Fibroblast of mammary gland (primary cell): ENCODE measurements around the gene GPC6.

Source experiments
- DNase-seq: peaks from one replicate; pipeline ENCODE4 v3.0.0-alpha.2; 2010; ENCODE audit warnings: low read depth
- H3K4me3 ChIP-seq: 2 replicates; pipeline ENCODE4 v1.5.1; 2011; ENCODE audit warnings: low read depth, mild to moderate bottlenecking, low read length, moderate library complexity; ENCODE audit not compliant: control insufficient read depth
- TF ChIP-seq, protein P1 (sequence below): conservative IDR thresholded peaks from 2 replicates; pipeline ENCODE4 v1.5.1; 2011; ENCODE audit warnings: low read depth, low read length, inconsistent platforms; ENCODE audit not compliant: control insufficient read depth, insufficient read depth

GPC6 gene

DNA sequence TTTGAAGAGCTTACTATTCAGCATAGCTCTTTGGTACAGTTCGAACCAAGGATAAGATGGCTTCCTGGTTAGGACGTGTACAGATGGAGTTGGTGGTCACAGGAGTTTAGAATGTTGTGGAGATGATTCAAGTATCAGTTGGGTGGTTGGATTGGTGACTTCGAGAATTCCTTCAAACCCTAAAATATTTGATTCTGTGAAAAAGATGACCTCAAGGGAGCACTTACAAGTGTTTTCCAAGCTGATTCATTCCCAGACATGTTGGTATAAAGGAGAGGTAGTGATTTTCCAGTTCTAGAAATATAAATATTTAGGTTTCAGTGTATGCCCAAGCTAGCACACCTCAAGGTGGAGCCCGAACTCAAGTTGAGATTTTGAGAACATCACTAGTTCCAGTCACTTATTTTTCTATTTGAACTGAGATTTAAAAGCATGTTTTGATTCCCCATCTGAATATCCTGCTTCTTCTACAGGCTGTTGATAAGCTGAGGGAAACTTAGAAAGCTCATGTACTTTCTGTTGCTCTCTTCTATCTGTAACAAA is 946.8 kb downstream of the GPC6 start:
- no peak overlapping the region for H3K4me3 ChIP-seq
- TF ChIP-seq, protein P1, sequence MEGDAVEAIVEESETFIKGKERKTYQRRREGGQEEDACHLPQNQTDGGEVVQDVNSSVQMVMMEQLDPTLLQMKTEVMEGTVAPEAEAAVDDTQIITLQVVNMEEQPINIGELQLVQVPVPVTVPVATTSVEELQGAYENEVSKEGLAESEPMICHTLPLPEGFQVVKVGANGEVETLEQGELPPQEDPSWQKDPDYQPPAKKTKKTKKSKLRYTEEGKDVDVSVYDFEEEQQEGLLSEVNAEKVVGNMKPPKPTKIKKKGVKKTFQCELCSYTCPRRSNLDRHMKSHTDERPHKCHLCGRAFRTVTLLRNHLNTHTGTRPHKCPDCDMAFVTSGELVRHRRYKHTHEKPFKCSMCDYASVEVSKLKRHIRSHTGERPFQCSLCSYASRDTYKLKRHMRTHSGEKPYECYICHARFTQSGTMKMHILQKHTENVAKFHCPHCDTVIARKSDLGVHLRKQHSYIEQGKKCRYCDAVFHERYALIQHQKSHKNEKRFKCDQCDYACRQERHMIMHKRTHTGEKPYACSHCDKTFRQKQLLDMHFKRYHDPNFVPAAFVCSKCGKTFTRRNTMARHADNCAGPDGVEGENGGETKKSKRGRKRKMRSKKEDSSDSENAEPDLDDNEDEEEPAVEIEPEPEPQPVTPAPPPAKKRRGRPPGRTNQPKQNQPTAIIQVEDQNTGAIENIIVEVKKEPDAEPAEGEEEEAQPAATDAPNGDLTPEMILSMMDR, result peak; percentile 30
- peak; percentile 90 for DNase-seq

DNA sequence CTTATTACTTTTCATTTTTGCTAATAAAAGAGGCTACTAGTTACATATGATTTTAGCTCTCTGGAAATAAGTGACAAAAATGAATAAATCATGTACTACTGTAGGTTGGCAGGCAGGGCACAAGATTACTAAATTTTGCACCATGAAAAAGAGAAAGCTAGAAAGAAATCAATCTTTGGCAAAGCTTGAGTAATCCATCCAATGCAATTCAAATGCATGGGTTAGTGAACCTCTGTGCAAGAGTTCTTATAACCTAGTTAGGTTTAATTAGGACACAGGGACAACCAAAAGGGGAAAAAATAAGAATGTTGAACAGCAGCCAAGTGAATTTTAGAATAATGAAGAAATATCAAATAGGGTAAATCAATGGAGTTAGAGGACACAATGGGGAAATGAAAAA is 947.4 kb downstream of the GPC6 start:
- no peak for DNase-seq
- TF ChIP-seq, protein P1, result no peak

DNA sequence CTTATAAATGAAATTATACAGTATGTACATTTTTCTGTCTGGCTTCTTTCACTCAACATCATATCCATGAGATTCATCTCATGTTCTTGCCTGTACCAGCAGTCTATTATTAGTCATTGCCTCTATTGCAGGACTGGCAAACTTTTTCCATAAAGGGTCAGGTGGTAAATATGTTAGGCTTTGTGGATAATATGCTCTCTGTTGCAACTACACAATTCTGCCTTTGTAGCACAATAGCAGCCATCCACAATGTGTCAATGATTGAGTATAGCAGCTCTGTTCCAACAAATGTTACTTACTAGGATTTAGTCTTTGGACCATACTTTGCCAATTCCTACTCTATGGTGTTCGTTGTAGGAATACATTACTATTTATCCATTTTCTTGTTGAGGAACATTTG is 948.5 kb downstream of the GPC6 start:
- no peak overlapping the region for H3K4me3 ChIP-seq
- TF ChIP-seq, protein P1, result no peak
- no peak for DNase-seq

More for the DNA sequence above, 947.4 kb downstream of the GPC6 start:
- no peak overlapping the region for H3K4me3 ChIP-seq

DNA sequence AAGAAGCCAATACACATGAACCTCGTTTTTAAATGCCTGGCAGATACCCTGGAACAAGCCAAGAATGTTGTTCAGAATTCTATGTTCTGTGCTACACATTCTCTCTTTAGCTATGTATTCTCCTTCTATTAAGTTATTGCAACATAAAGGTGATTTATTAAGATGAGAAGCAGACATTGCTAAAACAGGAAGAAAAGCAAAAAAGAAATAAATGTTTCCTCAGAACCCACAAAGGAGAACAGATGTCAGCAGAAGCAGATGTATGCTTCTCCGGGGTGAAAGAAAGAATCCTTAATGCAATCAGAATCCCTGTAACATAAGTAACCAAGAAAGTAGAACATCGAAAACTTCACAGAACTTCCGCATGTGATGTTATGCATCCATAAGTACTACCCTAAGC is 950.0 kb downstream of the GPC6 start:
- TF ChIP-seq, protein P1, result no peak
- no peak overlapping the region for H3K4me3 ChIP-seq
- DNase-seq, result peak; percentile 75

DNA sequence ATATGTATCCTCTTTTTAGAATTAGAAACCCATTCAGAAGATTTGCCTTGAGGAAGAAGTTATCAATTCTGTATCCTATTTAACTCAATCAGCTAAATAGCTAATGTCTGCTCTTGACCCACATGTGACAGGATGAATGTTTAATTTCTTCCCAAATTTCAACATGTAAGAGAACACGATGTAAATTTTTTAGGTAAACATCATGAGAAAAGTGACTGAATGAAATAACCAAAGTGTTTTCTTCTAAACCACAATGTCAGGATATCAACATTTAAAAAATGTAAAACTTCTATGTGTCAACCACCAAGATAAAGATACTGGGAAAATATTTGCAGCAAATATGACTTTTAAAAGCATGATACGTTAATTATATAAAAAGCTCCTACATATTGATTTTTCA is 950.4 kb downstream of the GPC6 start:
- TF ChIP-seq, protein P1, result no peak
- DNase-seq, result peak; percentile 24
- no peak overlapping the region for H3K4me3 ChIP-seq

DNA sequence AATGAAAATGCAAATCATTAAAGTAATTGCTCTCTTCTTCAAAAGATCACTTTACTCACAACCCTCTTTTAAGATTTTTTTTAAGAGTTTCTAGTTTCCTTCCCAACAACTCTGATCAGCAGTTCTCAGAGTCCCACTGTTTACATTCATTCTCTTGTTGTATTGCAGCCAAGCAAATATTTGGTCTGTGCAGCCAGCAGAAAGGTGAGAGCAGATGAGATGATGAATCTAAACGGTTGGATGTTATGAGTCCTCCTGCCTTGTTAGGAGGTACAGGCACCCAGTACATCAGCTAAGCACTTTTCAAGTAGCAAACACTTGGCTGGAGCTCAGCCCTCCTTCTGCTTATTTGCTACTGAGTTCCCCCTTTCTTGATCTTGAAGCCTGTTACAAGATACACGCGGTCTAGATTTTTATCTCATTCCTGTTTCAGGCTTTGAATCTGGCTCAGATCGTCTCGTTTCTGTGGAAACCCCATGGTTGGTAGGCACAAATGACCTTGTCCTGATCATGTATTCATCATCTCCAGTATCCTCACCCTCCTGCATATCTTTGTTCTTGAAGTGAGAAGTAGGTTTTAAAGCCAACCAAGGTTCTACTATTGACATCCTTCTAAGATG is 952.1 kb downstream of the GPC6 start:
- no peak for DNase-seq
- H3K4me3 ChIP-seq, result no peak overlapping the region
- TF ChIP-seq, protein P1, result no peak
